Neutrophil (primary cell): ENCODE measurements around the gene CD180.

Experiments
- H3K27ac ChIP-seq: fragments of 200-600 bp; sonication (generic); 2 replicates; pipeline ENCODE4 v1.5.1; 2016; ENCODE audit warnings: mild to moderate bottlenecking, moderate library complexity
- H3K27me3 ChIP-seq: fragments of 200-600 bp; sonication (generic); 2 replicates; pipeline ENCODE4 v1.6.0; 2016; ENCODE audit warnings: mild to moderate bottlenecking
- H3K36me3 ChIP-seq: fragments of 200-600 bp; sonication (generic); 2 replicates; pipeline ENCODE4 v1.5.1; 2017
- H3K4me1 ChIP-seq, 2 experiments: fragments of 200-600 bp in 1 of 2; sonication (generic) in 1 of 2; 1 replicate in 1 of 2; 2 replicates in 1 of 2; pipeline versions ENCODE4 v1.5.1 to v1.6.1; 2013 to 2016; ENCODE audit warnings: low read depth in 1 of 2, low read length in 1 of 2, mild to moderate bottlenecking in 1 of 2, moderate library complexity in 1 of 2; ENCODE audit not compliant: control insufficient read depth in 1 of 2, insufficient read depth in 1 of 2
- H3K4me3 ChIP-seq, 2 experiments: fragments of 200-600 bp in 1 of 2; sonication (generic) in 1 of 2; 1 replicate in 1 of 2; 2 replicates in 1 of 2; pipeline ENCODE4 v1.5.1; 2013 to 2016; ENCODE audit warnings: low read depth in 1 of 2, low read length in 1 of 2, mild to moderate bottlenecking in 1 of 2, moderate library complexity in 1 of 2
- H3K9me3 ChIP-seq: fragments of 200-600 bp; sonication (generic); 2 replicates; pipeline ENCODE4 v1.5.1; 2016
- CTCF ChIP-seq: fragments of 200-600 bp; sonication (generic); IDR thresholded peaks from 2 replicates; pipeline ENCODE4 v1.5.1; 2016; ENCODE audit warnings: antibody characterized with exemption

Gene CD180

DNA sequence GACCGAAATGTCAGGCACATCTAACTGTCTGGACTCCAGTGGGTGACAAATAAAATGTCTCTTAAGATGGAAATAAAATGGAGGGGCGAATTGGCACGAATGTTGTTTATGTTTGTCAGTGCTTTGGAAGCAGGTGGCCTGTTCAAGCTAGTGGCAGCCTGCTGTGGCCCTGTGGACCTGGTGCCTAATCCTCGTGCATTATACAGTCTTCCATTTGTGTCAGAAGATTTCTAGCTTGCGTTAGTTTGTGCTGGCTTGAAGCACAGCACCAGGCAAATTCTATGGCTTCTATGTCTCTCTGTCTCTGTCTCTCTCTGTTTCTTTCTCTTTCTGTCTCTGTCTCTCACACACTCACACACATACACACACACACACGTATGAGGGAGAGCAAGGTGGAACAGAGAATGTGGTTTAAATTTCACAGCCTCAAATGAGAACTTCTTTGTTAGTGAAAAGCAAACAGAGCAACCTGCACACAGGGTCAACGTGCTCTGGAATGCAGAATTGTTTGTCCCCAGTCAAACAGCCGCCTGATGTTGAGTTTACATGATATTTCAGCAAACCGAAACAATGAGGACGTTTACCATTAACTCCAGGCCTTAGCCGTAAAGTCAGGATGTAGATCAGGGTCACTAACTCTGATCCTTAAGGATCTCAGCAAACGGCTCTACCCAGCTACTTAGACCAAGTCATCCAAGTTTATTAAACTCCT, 39.0 kb upstream of the CD180 start:
- Histone ChIP-seq H3K9me3 (no peaks in the 10 kb centered on the region), H3K27me3 (no peaks in the 10 kb centered on the region), H3K4me1 (peaks cover 0 to 3% of the 10 kb centered on the region in 2 experiments), H3K27ac (no peak overlapping the region), H3K36me3 (no peaks in the 10 kb centered on the region), H3K4me3 (no peak overlapping the region)
- no peak for TF ChIP-seq CTCF

DNA sequence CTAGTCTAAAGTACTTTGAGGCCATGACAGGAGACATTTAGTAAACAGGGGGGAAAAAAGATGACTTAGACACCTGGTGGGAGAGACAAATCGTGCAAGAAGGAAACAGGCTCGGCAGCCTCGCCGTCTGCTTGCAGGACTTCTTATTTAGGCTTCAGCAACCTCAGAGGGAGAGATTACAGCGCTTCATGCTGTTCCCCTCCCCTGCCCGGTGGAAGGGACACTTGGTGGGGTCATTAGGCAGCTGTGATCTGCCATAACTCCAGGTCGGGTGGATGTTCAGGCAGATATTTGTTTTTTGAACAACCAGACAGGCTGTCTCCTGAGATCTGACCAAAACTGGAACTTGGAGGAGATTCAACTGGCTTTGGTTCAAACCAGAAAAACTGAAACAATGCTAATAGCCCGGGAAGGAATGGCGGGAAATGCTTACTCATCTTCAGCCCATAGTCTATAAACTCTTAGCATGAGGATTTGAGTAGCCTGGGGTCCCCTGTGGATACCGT, 38.1 kb upstream of the CD180 start:
- Histone ChIP-seq H3K27ac (no peak overlapping the region), H3K36me3 (no peaks in the 10 kb centered on the region), H3K27me3 (no peaks in the 10 kb centered on the region), H3K4me1 (peaks cover 0 to 3% of the 10 kb centered on the region in 2 experiments), H3K9me3 (no peaks in the 10 kb centered on the region), H3K4me3 (no peak overlapping the region)
- TF ChIP-seq CTCF = no peak

GRCh38 chr5:67233075-67233474, 36.5 kb upstream of the CD180 start:
- Histone ChIP-seq H3K4me3 (no peak overlapping the region), H3K27ac (no peak overlapping the region), H3K27me3 (no peaks in the 10 kb centered on the region), H3K4me1 (peaks cover 0 to 3% of the 10 kb centered on the region in 2 experiments), H3K9me3 (no peaks in the 10 kb centered on the region), H3K36me3 (no peaks in the 10 kb centered on the region)
- no peak for TF ChIP-seq CTCF

DNA sequence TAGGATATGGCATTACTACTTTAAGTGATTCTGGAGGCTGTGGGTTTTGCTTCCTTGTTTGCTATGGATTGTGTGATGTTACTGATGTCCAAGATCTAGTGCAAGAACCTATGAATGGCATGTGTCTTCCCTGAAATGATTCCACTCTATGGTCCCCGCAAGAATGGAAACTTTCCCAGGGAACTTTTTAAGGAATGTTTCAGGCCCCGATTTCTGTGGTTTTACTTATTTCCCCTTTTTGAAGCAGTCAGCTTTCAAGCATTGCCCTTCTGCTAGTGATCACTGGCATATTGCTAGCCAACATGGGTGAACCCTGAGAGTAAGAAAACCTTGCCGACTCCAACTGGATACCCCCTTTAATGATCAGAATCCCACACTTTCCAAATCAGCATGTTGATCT, 26.6 kb upstream of the CD180 start:
- no peaks in the 10 kb centered on the region for H3K27me3 ChIP-seq
- H3K9me3 ChIP-seq = no peaks in the 10 kb centered on the region
- no peak for TF ChIP-seq CTCF
- no peak overlapping the region for H3K27ac ChIP-seq
- no peak overlapping the region for H3K4me3 ChIP-seq
- peaks cover 9 to 24% of the 10 kb centered on the region in 2 experiments for H3K4me1 ChIP-seq
- no peaks in the 10 kb centered on the region for H3K36me3 ChIP-seq

- H3K27ac ChIP-seq = peak overlapping the region; percentile 41
- no peaks in the 10 kb centered on the region for H3K36me3 ChIP-seq
- no peak overlapping the region for H3K4me3 ChIP-seq
- no peak for TF ChIP-seq CTCF
- H3K9me3 ChIP-seq = no peaks in the 10 kb centered on the region
- no peaks in the 10 kb centered on the region for H3K27me3 ChIP-seq
- peaks cover 9 to 24% of the 10 kb centered on the region in 2 experiments for H3K4me1 ChIP-seq
These were observed 25.8 kb upstream of the CD180 start for GRCh38 chr5:67222243-67223025.
